Retina (tissue), 1 donor: ENCODE data around the gene SEMA3B.
"Not testable (repeated sequence)": the region's sequence is repeated elsewhere in the genome, so short reads cannot be mapped to it uniquely, and the experiment has no call there.

Experiments
- DNase-seq: peaks from one replicate; pipeline ENCODE4 v3.0.0-alpha.2; 2016

The SEMA3B gene

GRCh38 chr3:50260027-50260941 is 8.7 kb upstream of the SEMA3B start:
- peak; percentile 98 for DNase-seq

GRCh38 chr3:50260942-50261441 is 8.0 kb upstream of the SEMA3B start:
- no peak for DNase-seq

- DNase-seq = no peak
Observed at GRCh38 chr3:50261505-50261904, 7.4 kb upstream of the SEMA3B start.

- not testable (repeated sequence) for DNase-seq
Observed at GRCh38 chr3:50262200-50262599, 6.7 kb upstream of the SEMA3B start.

- no peak for DNase-seq
Observed at GRCh38 chr3:50262778-50263177, 6.2 kb upstream of the SEMA3B start.

- no peak for DNase-seq
Observed at GRCh38 chr3:50263478-50264382, 5.2 kb upstream of the SEMA3B start.

- peak; percentile 87 for DNase-seq
Observed at GRCh38 chr3:50264383-50264963, 4.5 kb upstream of the SEMA3B start.

GRCh38 chr3:50264964-50265485 is 3.9 kb upstream of the SEMA3B start:
- DNase-seq = no peak

GRCh38 chr3:50265571-50265970 is 3.4 kb upstream of the SEMA3B start:
- DNase-seq = no peak

GRCh38 chr3:50266017-50266416 is 2.9 kb upstream of the SEMA3B start:
- DNase-seq = no peak

- no peak for DNase-seq
Observed at GRCh38 chr3:50266836-50267235, 2.1 kb upstream of the SEMA3B start.

GRCh38 chr3:50267280-50267913 is 1.6 kb upstream of the SEMA3B start:
- DNase-seq = peak; percentile 59

GRCh38 chr3:50268276-50268675 is 671 bp upstream of the SEMA3B start:
- no peak for DNase-seq

GRCh38 chr3:50269460-50269859 is 513 bp downstream of the SEMA3B start:
- DNase-seq = no peak

- DNase-seq = no peak
Observed at GRCh38 chr3:50269977-50270413, 1.0 kb downstream of the SEMA3B start.

- no peak for DNase-seq
Observed at GRCh38 chr3:50270422-50271224, 1.7 kb downstream of the SEMA3B start.

GRCh38 chr3:50271314-50271936 is 2.5 kb downstream of the SEMA3B start:
- DNase-seq = no peak

- not testable (repeated sequence) for DNase-seq
Observed at GRCh38 chr3:50272538-50272910, 3.6 kb downstream of the SEMA3B start.

- peak; percentile 94 for DNase-seq
Observed at GRCh38 chr3:50272911-50273688, 4.2 kb downstream of the SEMA3B start.

GRCh38 chr3:50273689-50274065 is 4.7 kb downstream of the SEMA3B start:
- DNase-seq = no peak
